GM21723 (cell line): ENCODE measurements around the gene CFHR4.
A peak's percentile ranks its signal among the peaks of the same experiment; 100 is the strongest.
"Not testable (repeated sequence)": the region's sequence is repeated elsewhere in the genome, so short reads cannot be mapped to it uniquely, and the experiment has no call there.

ENCODE experiments used
- ATAC-seq: cut with Tn5 transposase; IDR thresholded peaks from one replicate; pipeline ENCODE4 v1.9.1; 2021; ENCODE audit warnings: mild to moderate bottlenecking, moderate library complexity; ENCODE audit not compliant: unreplicated experiment

CFHR4 gene

GRCh38 chr1:196887515-196888239 is at the start of gene CFHR4:
Gene CFHR4 (plus strand): TSS chr1:196888052. CDS start chr1:196888151, 99 bp downstream.
- ATAC-seq, result peak; percentile 90

GRCh38 chr1:196849613-196850492 is 38.0 kb upstream of the CFHR4 start:
- not testable (repeated sequence) for ATAC-seq

- no peak for ATAC-seq
Measured at GRCh38 chr1:196856053-196856452, 31.8 kb upstream of the CFHR4 start.

- no peak for ATAC-seq
Measured at GRCh38 chr1:196857188-196857587, 30.7 kb upstream of the CFHR4 start.

GRCh38 chr1:196858811-196859210 is 29.0 kb upstream of the CFHR4 start:
- no peak for ATAC-seq

GRCh38 chr1:196860323-196860884 is 27.4 kb upstream of the CFHR4 start:
- no peak for ATAC-seq

- no peak for ATAC-seq
Measured at GRCh38 chr1:196861429-196861828, 26.4 kb upstream of the CFHR4 start.

GRCh38 chr1:196866974-196867373 is 20.9 kb upstream of the CFHR4 start:
- ATAC-seq, result no peak

- no peak for ATAC-seq
Measured at GRCh38 chr1:196873385-196873784, 14.5 kb upstream of the CFHR4 start.

GRCh38 chr1:196875935-196876334 is 11.9 kb upstream of the CFHR4 start:
- ATAC-seq, result no peak

GRCh38 chr1:196877964-196878363 is 9.9 kb upstream of the CFHR4 start:
- ATAC-seq, result no peak

GRCh38 chr1:196886560-196886959 is 1.3 kb upstream of the CFHR4 start:
- ATAC-seq, result not testable (repeated sequence)

- no peak for ATAC-seq
Measured at GRCh38 chr1:196890668-196891067, 2.8 kb downstream of the CFHR4 start.

- ATAC-seq, result no peak
Measured at GRCh38 chr1:196891251-196891650, 3.4 kb downstream of the CFHR4 start.

- no peak for ATAC-seq
Measured at GRCh38 chr1:196896355-196896754, 8.5 kb downstream of the CFHR4 start.

GRCh38 chr1:196897158-196897828 is 9.4 kb downstream of the CFHR4 start:
- no peak for ATAC-seq

GRCh38 chr1:196902344-196902743 is 14.5 kb downstream of the CFHR4 start:
- no peak for ATAC-seq

GRCh38 chr1:196910215-196910614 is 22.4 kb downstream of the CFHR4 start:
- ATAC-seq, result no peak

GRCh38 chr1:196912283-196912682 is 24.4 kb downstream of the CFHR4 start:
- not testable (repeated sequence) for ATAC-seq

GRCh38 chr1:196926839-196927238 is 39.0 kb downstream of the CFHR4 start:
- not testable (repeated sequence) for ATAC-seq

GRCh38 chr1:196932853-196933252 is 45.0 kb downstream of the CFHR4 start:
- not testable (repeated sequence) for ATAC-seq
